OCI-LY3 (cell line): ENCODE results near the gene ILF2.

Source experiments
- H2AFZ ChIP-seq: fragments of 200-600, 300-600 bp; shearing (Covaris generic); 2 replicates; pipeline ENCODE4 v1.6.0; 2014; ENCODE audit warnings: antibody characterized with exemption, low read depth, low read length
- H3K27ac ChIP-seq: fragments of 200-600, 300-600 bp; sonication (generic); 2 replicates; pipeline ENCODE4 v1.5.1; 2014; ENCODE audit warnings: mild to moderate bottlenecking, low read length, moderate library complexity, mixed read lengths
- H3K27me3 ChIP-seq: fragments of 200-600, 300-600 bp; sonication (generic); 2 replicates; pipeline ENCODE4 v1.6.1; 2014; ENCODE audit warnings: low read depth, low read length, mixed read lengths
- H3K36me3 ChIP-seq: fragments of 200-600, 300-600 bp; sonication (generic); replicated peaks from 2 replicates; pipeline ENCODE3; 2014; ENCODE audit warnings: low read depth, low read length, mixed read lengths
- H3K4me1 ChIP-seq: fragments of 300-600, 200-600 bp; sonication (generic); 2 replicates; pipeline ENCODE4 v1.6.1; 2014; ENCODE audit warnings: low read length, mixed read lengths
- H3K4me2 ChIP-seq: fragments of 200-600, 300-600 bp; sonication (generic); 2 replicates; pipeline ENCODE4 v1.6.1; 2014; ENCODE audit warnings: low read length, mixed read lengths
- H3K4me3 ChIP-seq: fragments of 300-600, 200-600 bp; sonication (generic); 2 replicates; pipeline ENCODE4 v1.5.1; 2014; ENCODE audit warnings: antibody characterized with exemption, mild to moderate bottlenecking, low read length, moderate library complexity
- H3K79me2 ChIP-seq: fragments of 300-600, 200-600 bp; shearing (Covaris generic); 2 replicates; pipeline ENCODE4 v1.6.1; 2014; ENCODE audit warnings: mild to moderate bottlenecking, low read length, mixed read lengths
- H3K9ac ChIP-seq: fragments of 300-600, 200-600 bp; shearing (Covaris generic); 2 replicates; pipeline ENCODE4 v1.6.0; 2014; ENCODE audit warnings: mild to moderate bottlenecking, low read length, moderate library complexity
- H3K9me3 ChIP-seq: fragments of 200-600, 300-600 bp; shearing (Covaris generic); 2 replicates; pipeline ENCODE4 v1.6.1; 2014; ENCODE audit warnings: low read length, mixed read lengths; ENCODE audit not compliant: insufficient read depth
- H4K20me1 ChIP-seq: fragments of 200-600, 300-600 bp; sonication (generic); 2 replicates; pipeline ENCODE4 v1.6.1; 2016; ENCODE audit warnings: low read length, mixed read lengths; ENCODE audit not compliant: insufficient read depth
- EZH2phosphoT487 ChIP-seq: fragments of 200-600 bp; shearing (Covaris generic); IDR thresholded peaks from 2 replicates; pipeline ENCODE4 v1.6.1; 2018; ENCODE audit warnings: antibody characterized with exemption, mixed run types, low read depth
- TF ChIP-seq, protein P1 (sequence below): fragments of 200-600, 300-600 bp; sonication (generic); IDR thresholded peaks from 2 replicates; pipeline ENCODE4 v1.5.1; 2014; ENCODE audit warnings: antibody characterized with exemption, low read length, low read depth

Gene ILF2

DNA sequence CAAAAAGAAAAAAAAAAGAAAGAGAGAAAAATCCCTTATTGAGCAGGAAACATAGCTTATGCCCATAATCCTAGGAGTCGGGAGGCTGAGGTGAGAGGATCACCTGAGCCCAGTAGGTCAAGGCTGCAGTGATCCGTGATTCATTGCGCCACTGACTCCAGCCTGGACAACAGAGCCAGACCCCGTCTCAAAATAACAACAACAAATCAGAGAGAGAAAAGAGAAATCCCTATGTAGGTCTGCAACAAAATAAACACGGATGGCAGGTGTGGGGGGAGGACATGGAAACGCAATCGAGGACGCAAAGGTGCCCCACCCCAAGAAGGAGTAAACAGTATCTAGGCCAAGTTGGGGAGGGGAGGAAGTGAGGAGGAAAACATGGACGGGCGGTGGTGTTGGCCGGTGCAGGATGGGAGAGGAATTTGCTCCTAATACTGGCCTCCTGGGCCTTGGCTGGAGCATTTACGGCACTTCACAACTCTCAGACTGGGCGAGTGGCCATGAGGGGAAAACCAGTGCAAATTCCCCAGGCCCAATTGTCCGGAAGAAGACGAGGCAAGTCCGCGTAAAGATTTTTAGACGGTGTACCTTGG is 37.5 kb downstream of the ILF2 start:
- no peaks in the 10 kb centered on the region for H4K20me1 ChIP-seq
- H3K27ac ChIP-seq, result peak overlapping the region; percentile 96
- no peaks in the 10 kb centered on the region for H3K9me3 ChIP-seq
- peaks cover 43% of the 10 kb centered on the region for H3K79me2 ChIP-seq
- no peak for TF ChIP-seq EZH2phosphoT487
- TF ChIP-seq, protein P1, sequence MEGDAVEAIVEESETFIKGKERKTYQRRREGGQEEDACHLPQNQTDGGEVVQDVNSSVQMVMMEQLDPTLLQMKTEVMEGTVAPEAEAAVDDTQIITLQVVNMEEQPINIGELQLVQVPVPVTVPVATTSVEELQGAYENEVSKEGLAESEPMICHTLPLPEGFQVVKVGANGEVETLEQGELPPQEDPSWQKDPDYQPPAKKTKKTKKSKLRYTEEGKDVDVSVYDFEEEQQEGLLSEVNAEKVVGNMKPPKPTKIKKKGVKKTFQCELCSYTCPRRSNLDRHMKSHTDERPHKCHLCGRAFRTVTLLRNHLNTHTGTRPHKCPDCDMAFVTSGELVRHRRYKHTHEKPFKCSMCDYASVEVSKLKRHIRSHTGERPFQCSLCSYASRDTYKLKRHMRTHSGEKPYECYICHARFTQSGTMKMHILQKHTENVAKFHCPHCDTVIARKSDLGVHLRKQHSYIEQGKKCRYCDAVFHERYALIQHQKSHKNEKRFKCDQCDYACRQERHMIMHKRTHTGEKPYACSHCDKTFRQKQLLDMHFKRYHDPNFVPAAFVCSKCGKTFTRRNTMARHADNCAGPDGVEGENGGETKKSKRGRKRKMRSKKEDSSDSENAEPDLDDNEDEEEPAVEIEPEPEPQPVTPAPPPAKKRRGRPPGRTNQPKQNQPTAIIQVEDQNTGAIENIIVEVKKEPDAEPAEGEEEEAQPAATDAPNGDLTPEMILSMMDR, result no peak
- H3K4me3 ChIP-seq, result peak overlapping the region; percentile 90
- peak overlapping the region; percentile 36; the same call in 1 of the 2 replicates for H3K9ac ChIP-seq
- no peaks in the 10 kb centered on the region for H3K27me3 ChIP-seq
- 0 out of 2 replicates have a peak overlapping the region, but pooled peaks have one; percentile 24 for H2AFZ ChIP-seq
- peaks cover 25% of the 10 kb centered on the region for H3K36me3 ChIP-seq
- H3K4me1 ChIP-seq, result peaks cover 15% of the 10 kb centered on the region
- H3K4me2 ChIP-seq, result peak overlapping the region; percentile 68

GRCh38 chr1:153631047-153632022 is 39.5 kb downstream of the ILF2 start:
- Histone ChIP-seq H3K4me2 (no peak overlapping the region), H3K36me3 (peaks cover 8% of the 10 kb centered on the region), H2AFZ (no peak overlapping the region), H3K4me1 (peaks cover 32% of the 10 kb centered on the region), H3K79me2 (peaks cover 24% of the 10 kb centered on the region), H3K9me3 (no peaks in the 10 kb centered on the region), H3K27me3 (no peaks in the 10 kb centered on the region), H3K9ac (no peak overlapping the region), H4K20me1 (no peaks in the 10 kb centered on the region), H3K4me3 (no peak overlapping the region), H3K27ac (no peak overlapping the region)
- no peak for TF ChIP-seq EZH2phosphoT487
- TF ChIP-seq, protein P1, result no peak

DNA sequence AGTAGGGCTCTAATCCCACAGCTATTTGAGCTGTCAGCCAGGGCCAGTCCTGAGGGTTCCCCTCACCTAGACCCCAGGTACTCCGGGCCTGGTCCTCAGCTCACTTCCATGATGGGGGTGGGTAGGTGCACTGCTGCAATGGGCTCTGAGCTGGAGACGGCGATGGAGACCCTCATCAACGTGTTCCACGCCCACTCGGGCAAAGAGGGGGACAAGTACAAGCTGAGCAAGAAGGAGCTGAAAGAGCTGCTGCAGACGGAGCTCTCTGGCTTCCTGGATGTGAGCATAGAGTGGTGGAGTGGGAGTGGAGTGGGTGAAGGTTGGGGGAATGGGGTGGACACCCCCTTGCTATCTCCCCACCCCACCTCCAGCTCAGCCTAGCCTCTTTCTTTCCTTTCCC is 40.4 kb downstream of the ILF2 start:
- no peak overlapping the region for H3K4me3 ChIP-seq
- peaks cover 15% of the 10 kb centered on the region for H3K79me2 ChIP-seq
- no peak for TF ChIP-seq EZH2phosphoT487
- TF ChIP-seq, protein P1, result no peak
- peaks cover 27% of the 10 kb centered on the region for H3K4me1 ChIP-seq
- peaks cover 3% of the 10 kb centered on the region for H3K36me3 ChIP-seq
- H3K9ac ChIP-seq, result no peak overlapping the region
- H3K4me2 ChIP-seq, result no peak overlapping the region
- H3K27ac ChIP-seq, result no peak overlapping the region
- no peaks in the 10 kb centered on the region for H4K20me1 ChIP-seq
- no peaks in the 10 kb centered on the region for H3K27me3 ChIP-seq
- H2AFZ ChIP-seq, result no peak overlapping the region
- no peaks in the 10 kb centered on the region for H3K9me3 ChIP-seq

- Histone ChIP-seq H3K27me3 (no peaks in the 10 kb centered on the region), H3K9me3 (no peaks in the 10 kb centered on the region), H3K79me2 (peaks cover 11% of the 10 kb centered on the region), H3K36me3 (peaks cover 4% of the 10 kb centered on the region), H3K4me1 (peaks cover 25% of the 10 kb centered on the region), H3K4me3 (no peak overlapping the region), H3K9ac (no peak overlapping the region), H4K20me1 (no peaks in the 10 kb centered on the region), H2AFZ (no peak overlapping the region), H3K27ac (no peak overlapping the region), H3K4me2 (no peak overlapping the region)
- TF ChIP-seq EZH2phosphoT487, result no peak
- TF ChIP-seq, protein P1, result no peak
These were observed 40.8 kb downstream of the ILF2 start for GRCh38 chr1:153629971-153630370.
